Skeletal muscle tissue (tissue), 4 donors: ENCODE data around the gene PRPF6. TPM values are rescaled to one million over a fixed set of nuclear protein-coding genes. Genes with fewer than 3 reads are reported as not detected.
"Not testable (repeated sequence)": the region's sequence is repeated elsewhere in the genome, so short reads cannot be mapped to it uniquely, and the experiment has no call there.

ENCODE experiments used
- H3K27ac ChIP-seq: one replicate; pipeline ENCODE4 v1.7.0; 2013; ENCODE audit warnings: mild to moderate bottlenecking, low read depth, low read length, inconsistent platforms
- H3K27me3 ChIP-seq, 3 donors: one replicate each; pipeline ENCODE4 v1.7.0; 2013; ENCODE audit warnings: low read length in 3 of 3; ENCODE audit not compliant: control insufficient read depth in 3 of 3, insufficient read depth in 3 of 3
- H3K36me3 ChIP-seq, 3 donors: one replicate each; pipeline ENCODE4 v1.7.0; 2013; ENCODE audit warnings: low read length in 3 of 3; ENCODE audit not compliant: control insufficient read depth in 3 of 3, insufficient read depth in 3 of 3
- H3K4me1 ChIP-seq, 3 donors: one replicate each; pipeline ENCODE4 v1.7.0; 2013; ENCODE audit warnings: low read length in 3 of 3, mild to moderate bottlenecking in 3 of 3; ENCODE audit not compliant: control insufficient read depth in 3 of 3, insufficient read depth in 3 of 3
- H3K4me3 ChIP-seq, 3 donors: one replicate each; pipeline ENCODE4 v1.7.0; 2013; ENCODE audit warnings: low read length in 3 of 3
- H3K9ac ChIP-seq, 3 donors: one replicate each; pipeline ENCODE4 v1.7.0; 2013; ENCODE audit warnings: low read length in 3 of 3, mild to moderate bottlenecking in 3 of 3, moderate library complexity in 2 of 3, low read depth in 1 of 3
- H3K9me3 ChIP-seq, 3 donors: one replicate each; pipeline ENCODE4 v1.7.0; 2013; ENCODE audit warnings: low read length in 3 of 3; ENCODE audit not compliant: control insufficient read depth in 3 of 3
- total RNA-seq: library from RNA; depleted of rRNA; stranded (reverse); fragments of >200 nt; gene quantifications from one replicate; pipeline ENCODE4 v1.2.3, GENCODE V29; 2014
- donor health status: Osteomylitis.

PRPF6 gene
- total RNA-seq, 1 donor from 2014 or later: 55.8 TPM

- Histone ChIP-seq H3K9ac (peak overlapping the region; percentile 52 to 79 (median 63)), H3K4me1 (peaks cover 17 to 32% (median 26%) of the 10 kb centered on the region in 3 donors), H3K27ac (no peak overlapping the region)
Measured at GRCh38 chr20:63973636-63974401, 7.1 kb upstream of the PRPF6 start.

GRCh38 chr20:63974402-63975200, 6.3 kb upstream of the PRPF6 start:
- H3K9me3 ChIP-seq: no peaks in the 10 kb centered on the region
- H3K9ac ChIP-seq: peak overlapping the region in 1 of 3 donors; percentile 79
- peaks cover 0 to 25% (median 17%) of the 10 kb centered on the region in 3 donors for H3K27me3 ChIP-seq
- no peak overlapping the region for H3K4me3 ChIP-seq
- H3K4me1 ChIP-seq: peaks cover 14 to 32% (median 26%) of the 10 kb centered on the region in 3 donors
- no peak overlapping the region for H3K27ac ChIP-seq
- H3K36me3 ChIP-seq: no peaks in the 10 kb centered on the region

More at GRCh38 chr20:63973636-63974401, 7.1 kb upstream of the PRPF6 start:
- Histone ChIP-seq H3K9me3 (no peaks in the 10 kb centered on the region), H3K4me3 (peak overlapping the region; percentile 52 to 70 (median 69)), H3K36me3 (no peaks in the 10 kb centered on the region), H3K27me3 (peaks cover 0 to 21% (median 16%) of the 10 kb centered on the region in 3 donors)

DNA sequence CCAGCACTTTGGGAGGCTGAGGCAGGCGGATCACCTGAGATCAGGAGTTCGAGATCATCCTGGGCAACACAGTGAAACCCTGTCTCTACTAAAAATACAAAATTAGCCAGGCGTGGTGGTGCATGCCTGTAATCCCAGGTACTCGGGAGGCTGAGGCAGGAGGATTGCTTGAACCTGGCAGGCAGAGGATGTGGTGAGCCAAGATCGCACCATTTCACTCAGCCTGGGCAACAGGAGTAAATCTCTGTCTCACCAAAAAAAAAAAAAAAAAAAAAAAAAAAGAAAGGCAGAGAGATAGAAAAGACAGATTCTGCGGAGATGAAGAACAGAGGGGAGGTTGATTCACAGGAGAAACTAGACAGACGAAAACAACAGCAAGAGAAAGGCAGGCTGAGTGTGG, 4.4 kb upstream of the PRPF6 start:
- not testable (repeated sequence) for H3K27ac ChIP-seq, H3K9me3 ChIP-seq, H3K36me3 ChIP-seq, H3K9ac ChIP-seq, H3K4me3 ChIP-seq
- H3K27me3 ChIP-seq: peaks cover 0 to 33% (median 26%) of the 10 kb centered on the region in 3 donors
- H3K4me1 ChIP-seq: peaks cover 19 to 37% (median 35%) of the 10 kb centered on the region in 3 donors

DNA sequence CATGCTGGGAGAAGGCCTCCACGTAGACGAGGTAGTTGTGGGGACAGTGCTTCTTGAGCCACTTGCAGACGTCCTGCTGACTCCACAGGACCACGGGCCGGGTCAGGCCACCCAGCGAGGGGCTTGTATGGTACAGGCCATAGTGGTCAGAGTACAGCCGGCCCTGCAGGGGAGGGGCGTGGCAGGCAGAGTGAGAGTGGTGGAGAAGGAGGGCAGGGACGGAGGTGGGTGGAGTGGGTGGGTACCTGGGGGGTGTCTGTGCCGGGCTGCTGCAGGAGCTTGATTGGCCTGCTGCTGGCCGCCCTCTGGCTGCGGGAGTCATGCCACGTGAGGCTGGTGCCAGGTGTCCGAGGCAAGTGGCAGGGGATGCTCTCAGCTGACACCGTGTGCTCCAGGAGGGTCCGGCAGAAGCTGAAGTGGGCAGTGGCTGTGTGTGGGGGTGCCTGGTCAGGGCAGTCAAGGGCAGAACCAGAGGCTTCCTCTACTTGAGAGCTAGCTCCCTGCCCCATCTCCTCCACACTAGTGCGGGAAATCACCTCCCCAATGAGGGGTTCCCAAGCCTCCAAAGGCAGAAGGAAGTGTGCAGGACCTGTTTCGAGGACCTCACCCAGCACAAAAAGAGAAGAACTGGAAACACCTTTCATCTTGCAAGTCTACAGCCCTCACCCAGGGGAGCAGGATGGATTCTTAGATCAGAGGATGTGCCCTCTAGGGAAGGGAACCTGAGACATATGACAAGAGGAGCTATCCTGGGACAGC, 3.8 kb upstream of the PRPF6 start:
- Histone ChIP-seq H3K9me3 (no peaks in the 10 kb centered on the region), H3K36me3 (no peaks in the 10 kb centered on the region), H3K4me3 (no peak overlapping the region), H3K27me3 (peaks cover 0 to 33% (median 26%) of the 10 kb centered on the region in 3 donors), H3K9ac (no peak overlapping the region), H3K4me1 (peaks cover 25 to 43% (median 38%) of the 10 kb centered on the region in 3 donors), H3K27ac (no peak overlapping the region)

GRCh38 chr20:63977739-63978276, 3.1 kb upstream of the PRPF6 start:
- H3K27ac ChIP-seq: no peak overlapping the region

GRCh38 chr20:63978319-63979228, 2.4 kb upstream of the PRPF6 start:
- Histone ChIP-seq H3K9me3 (no peaks in the 10 kb centered on the region), H3K27me3 (peaks cover 0 to 33% (median 26%) of the 10 kb centered on the region in 3 donors), H3K27ac (no peak overlapping the region), H3K4me3 (peak overlapping the region; percentile 58 to 65 (median 60)), H3K9ac (peak overlapping the region; percentile 32 to 77 (median 66)), H3K4me1 (peaks cover 28 to 42% (median 39%) of the 10 kb centered on the region in 3 donors), H3K36me3 (peaks cover under 1 to 6% (median 6%) of the 10 kb centered on the region in 3 donors)

More at GRCh38 chr20:63977739-63978276, 3.1 kb upstream of the PRPF6 start:
- H3K4me1 ChIP-seq: peaks cover 30 to 44% (median 40%) of the 10 kb centered on the region in 3 donors
- H3K9me3 ChIP-seq: no peaks in the 10 kb centered on the region
- H3K9ac ChIP-seq: no peak overlapping the region
- no peak overlapping the region for H3K4me3 ChIP-seq
- peaks cover 0 to 2% (median under 1%) of the 10 kb centered on the region in 3 donors for H3K36me3 ChIP-seq
- peaks cover 0 to 33% (median 26%) of the 10 kb centered on the region in 3 donors for H3K27me3 ChIP-seq

DNA sequence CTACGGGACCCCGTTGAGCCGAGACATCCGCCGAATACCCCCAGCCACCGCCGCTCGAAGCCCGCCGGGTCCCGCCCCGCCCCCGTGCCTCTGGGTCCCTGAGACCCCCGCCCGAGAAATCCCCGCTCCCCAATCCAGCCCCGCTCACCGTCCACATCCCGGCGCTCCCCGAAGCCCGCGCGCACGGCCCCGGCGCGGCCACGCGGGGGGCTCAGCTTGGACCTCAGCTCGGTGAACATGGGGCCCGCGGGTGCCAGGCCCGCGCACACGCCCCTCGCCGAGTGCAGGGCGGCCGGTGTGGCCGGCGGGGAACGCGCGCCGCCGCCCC, 1.7 kb upstream of the PRPF6 start:
- Histone ChIP-seq H3K4me1 (peaks cover 25 to 37% (median 34%) of the 10 kb centered on the region in 3 donors), H3K27ac (no peak overlapping the region), H3K9me3 (no peaks in the 10 kb centered on the region), H3K9ac (peak overlapping the region; percentile 32 to 77 (median 66)), H3K36me3 (peaks cover 6 to 11% (median 6%) of the 10 kb centered on the region in 3 donors), H3K4me3 (peak overlapping the region; percentile 58 to 65 (median 60)), H3K27me3 (peaks cover 0 to 33% (median 26%) of the 10 kb centered on the region in 3 donors)

GRCh38 chr20:63979557-63980316, 1.2 kb upstream of the PRPF6 start, which contains the start of gene SAMD10:
Gene SAMD10, minus strand, starts transcription at chr20:63979642. Its CDS starts 175 bp downstream, at chr20:63979467.
- H3K36me3 ChIP-seq: peaks cover 10 to 15% (median 10%) of the 10 kb centered on the region in 3 donors
- H3K9me3 ChIP-seq: no peaks in the 10 kb centered on the region
- peaks cover 25 to 35% (median 33%) of the 10 kb centered on the region in 3 donors for H3K4me1 ChIP-seq
- H3K4me3 ChIP-seq: peak within 1 kb of the TSS; percentile 83 to 99 (median 98)
- H3K27ac ChIP-seq: peak within 1 kb of the TSS; percentile 79
- H3K9ac ChIP-seq: peak within 1 kb of the TSS; percentile 32 to 77 (median 66)
- H3K27me3 ChIP-seq: peaks cover 0 to 33% (median 26%) of the 10 kb centered on the region in 3 donors
